Endometrial microvascular endothelial cells (primary cell): ENCODE data around the gene FCMR. TPM values are rescaled to one million over a fixed set of nuclear protein-coding genes. Genes with fewer than 3 reads are reported as not detected.
"Not testable (repeated sequence)": the region's sequence is repeated elsewhere in the genome, so short reads cannot be mapped to it uniquely, and the experiment has no call there.

Experiments used
- in situ Hi-C: cut with HindIII; loops from 2 replicates; pipeline ENCODE4 v1.10.0; 2017; ENCODE audit warnings: low sequenced_read_pairs, low pct_unique_long_range_greater_than_20kb; ENCODE audit errors: inconsistent ontology term
- total RNA-seq: library from RNA; depleted of rRNA; stranded (reverse); fragments of >200 nt; gene quantifications from one replicate; pipeline ENCODE4 v1.2.3, GENCODE V29; 2015; ENCODE audit errors: inconsistent ontology term

The FCMR gene
- total RNA-seq, 1 donor from 2014 or later: not detected

- in situ Hi-C loops: no loop called here
These were observed 65.9 kb downstream of the FCMR start for GRCh38 chr1:206855859-206856258.

DNA sequence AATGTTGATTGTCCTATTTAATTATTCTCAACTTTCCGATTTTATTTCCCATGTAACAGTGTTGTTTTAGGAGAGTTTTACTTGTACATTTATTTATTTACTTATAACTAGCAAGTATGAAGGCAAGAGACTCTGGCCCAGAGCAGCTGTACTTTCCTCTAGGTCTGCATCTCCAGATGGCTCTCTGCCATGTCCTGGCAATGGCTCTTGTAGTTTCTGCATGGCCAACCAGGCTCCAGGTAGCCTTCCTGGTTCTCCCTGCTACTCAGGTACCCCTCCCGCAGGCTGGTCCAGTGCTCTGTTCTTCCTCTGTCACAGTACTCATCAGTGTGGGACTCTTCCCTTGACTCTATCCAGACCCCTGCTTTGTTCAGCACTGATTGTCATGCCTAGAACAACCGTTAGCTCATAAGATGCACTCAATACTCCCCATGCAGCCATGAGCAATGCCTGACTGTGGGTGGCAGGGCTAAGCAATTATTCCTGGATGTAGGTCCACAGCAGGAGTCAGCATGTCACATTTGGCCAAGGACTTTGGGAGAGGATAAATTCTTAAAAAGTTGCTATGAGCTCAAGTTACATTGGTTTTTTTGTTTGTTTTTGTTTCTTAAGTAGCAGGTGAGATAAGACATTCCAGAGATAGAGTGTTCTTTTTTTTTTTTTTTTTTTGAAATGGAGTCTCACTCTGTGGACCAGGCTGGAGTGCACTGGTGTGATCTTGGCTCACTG, 67.2 kb downstream of the FCMR start:
- in situ Hi-C loops: no loop called here

GRCh38 chr1:206853696-206854095, 68.0 kb downstream of the FCMR start:
- in situ Hi-C loops: not testable (repeated sequence)

Other genes with a start within 250 kb of the FCMR start
- gene MAPKAPK2, start 237.0 kb downstream of the FCMR start, total RNA-seq: 52.9 TPM
- not detected for gene IL19, start 151.2 kb downstream of the FCMR start, total RNA-seq
- not detected for gene IL10, start 149.4 kb downstream of the FCMR start, total RNA-seq
- gene IL20, start 56.3 kb downstream of the FCMR start, total RNA-seq: not detected
- gene IL24, start 24.5 kb downstream of the FCMR start, total RNA-seq: not detected
- not detected for gene PIGR, start 24.5 kb upstream of the FCMR start, total RNA-seq
- not detected for gene FCAMR, start 48.5 kb upstream of the FCMR start, total RNA-seq
- gene C1orf116, start 110.8 kb upstream of the FCMR start, total RNA-seq: not detected
- 5.1 TPM for gene YOD1, start 129.3 kb upstream of the FCMR start, total RNA-seq
- 0.09 TPM for gene PFKFB2, start 131.3 kb upstream of the FCMR start, total RNA-seq
- gene C4BPB, start 166.9 kb upstream of the FCMR start, total RNA-seq: not detected
- not detected for gene C4BPA, start 182.3 kb upstream of the FCMR start, total RNA-seq